Fibroblast of skin of abdomen (primary cell): Measurements from ENCODE around the gene ZNF827.
A peak's percentile ranks its signal among the peaks of the same experiment; 100 is the strongest.

Experiments
- DNase-seq: peaks from one replicate; pipeline ENCODE4 v3.0.0-alpha.2; 2013

The ZNF827 gene

GRCh38 chr4:145743641-145744040 is 195.0 kb downstream of the ZNF827 start:
- DNase-seq, result no peak

- DNase-seq, result no peak
These were observed 197.8 kb downstream of the ZNF827 start for GRCh38 chr4:145740806-145741205.

GRCh38 chr4:145739845-145740244 is 198.8 kb downstream of the ZNF827 start:
- DNase-seq, result peak; percentile 10

- peak; percentile 9 for DNase-seq
These were observed 202.3 kb downstream of the ZNF827 start for GRCh38 chr4:145736241-145736831.

GRCh38 chr4:145735827-145736226 is 202.8 kb downstream of the ZNF827 start:
- DNase-seq, result no peak

- peak; percentile 97 for DNase-seq
These were observed 203.3 kb downstream of the ZNF827 start for GRCh38 chr4:145735347-145735675.

GRCh38 chr4:145734576-145735346 is 203.9 kb downstream of the ZNF827 start:
- peak; percentile 98 for DNase-seq

- DNase-seq, result no peak
These were observed 204.6 kb downstream of the ZNF827 start for GRCh38 chr4:145734031-145734430.

- peak; percentile 97 for DNase-seq
These were observed 205.4 kb downstream of the ZNF827 start for GRCh38 chr4:145732895-145733880.

GRCh38 chr4:145732001-145732815 is 206.4 kb downstream of the ZNF827 start:
- DNase-seq, result no peak

- peak; percentile 61 for DNase-seq
These were observed 207.6 kb downstream of the ZNF827 start for GRCh38 chr4:145731028-145731427.

GRCh38 chr4:145730026-145730425 is 208.6 kb downstream of the ZNF827 start:
- DNase-seq, result no peak

GRCh38 chr4:145723336-145723735 is 215.3 kb downstream of the ZNF827 start:
- DNase-seq, result no peak

GRCh38 chr4:145722561-145722960 is 216.1 kb downstream of the ZNF827 start:
- DNase-seq, result no peak

- no peak for DNase-seq
These were observed 218.0 kb downstream of the ZNF827 start for GRCh38 chr4:145720656-145721055.

GRCh38 chr4:145719752-145720624 is 218.6 kb downstream of the ZNF827 start:
- DNase-seq, result no peak

GRCh38 chr4:145716661-145717200 is 221.9 kb downstream of the ZNF827 start:
- DNase-seq, result no peak

GRCh38 chr4:145716200-145716599 is 222.4 kb downstream of the ZNF827 start:
- DNase-seq, result peak; percentile 49

GRCh38 chr4:145709843-145710242 is 228.8 kb downstream of the ZNF827 start:
- DNase-seq, result peak; percentile 96

GRCh38 chr4:145709336-145709735 is 229.3 kb downstream of the ZNF827 start:
- DNase-seq, result no peak
